Effector memory CD8-positive, alpha-beta T cell (primary cell): Measurements from ENCODE around the gene ADAMTSL3.

Experiments used
- ATAC-seq: fragments of 150-1000 bp; cut with Tn5 transposase; replicated peaks from 2 replicates; pipeline ENCODE4 v1.10.0; 2021; ENCODE audit warnings: mild to moderate bottlenecking, moderate library complexity
- DNase-seq, 3 experiments: peaks; one replicate each; pipeline ENCODE4 v3.0.0; 2021
- H3K27ac Mint-ChIP-seq, 2 donors: one replicate each; pipeline ENCODE4 v1.8.0; 2022; ENCODE audit warnings: mild to moderate bottlenecking in 2 of 2, mixed read lengths in 2 of 2, moderate library complexity in 2 of 2
- H3K27me3 Mint-ChIP-seq, 2 donors: one replicate each; pipeline ENCODE4 v1.8.0; 2022; ENCODE audit warnings: mixed read lengths in 2 of 2
- H3K36me3 Mint-ChIP-seq: one replicate; pipeline ENCODE4 v1.8.0; 2022; ENCODE audit warnings: mild to moderate bottlenecking, moderate library complexity, mixed read lengths; ENCODE audit not compliant: insufficient read depth
- H3K4me1 Mint-ChIP-seq, 2 donors: one replicate each; pipeline ENCODE4 v1.8.0; 2022; ENCODE audit warnings: low read depth in 2 of 2, mixed read lengths in 2 of 2
- H3K4me3 Mint-ChIP-seq, 2 donors: one replicate each; pipeline ENCODE4 v1.8.0; 2022; ENCODE audit warnings: mild to moderate bottlenecking in 2 of 2, mixed read lengths in 2 of 2, moderate library complexity in 2 of 2
- H3K9me3 Mint-ChIP-seq, 2 donors: one replicate each; pipeline ENCODE4 v1.8.0; 2022; ENCODE audit warnings: mixed read lengths in 2 of 2

ADAMTSL3 gene

GRCh38 chr15:83810110-83810509, 156.2 kb downstream of the ADAMTSL3 start:
- Mint-ChIP-seq H3K27ac (no peak overlapping the region), H3K4me1 (no peaks in the 10 kb centered on the region), H3K27me3 (no peaks in the 10 kb centered on the region), H3K4me3 (no peak overlapping the region), H3K36me3 (no peaks in the 10 kb centered on the region), H3K9me3 (no peaks in the 10 kb centered on the region)
- no peak for DNase-seq
- no peak for ATAC-seq

GRCh38 chr15:83813682-83814081, 159.8 kb downstream of the ADAMTSL3 start:
- no peak overlapping the region for H3K4me3 Mint-ChIP-seq
- H3K27me3 Mint-ChIP-seq = no peaks in the 10 kb centered on the region
- H3K4me1 Mint-ChIP-seq = no peaks in the 10 kb centered on the region
- no peak for ATAC-seq
- H3K27ac Mint-ChIP-seq = no peak overlapping the region
- no peak for DNase-seq
- no peaks in the 10 kb centered on the region for H3K36me3 Mint-ChIP-seq
- H3K9me3 Mint-ChIP-seq = no peaks in the 10 kb centered on the region

GRCh38 chr15:83815506-83815905, 161.6 kb downstream of the ADAMTSL3 start:
- no peak overlapping the region for H3K27ac Mint-ChIP-seq

GRCh38 chr15:83816124-83816883, 162.4 kb downstream of the ADAMTSL3 start:
- no peak overlapping the region for H3K27ac Mint-ChIP-seq

More at GRCh38 chr15:83815506-83815905, 161.6 kb downstream of the ADAMTSL3 start:
- ATAC-seq (no peak), DNase-seq (no peak)
- no peaks in the 10 kb centered on the region for H3K9me3 Mint-ChIP-seq
- H3K4me3 Mint-ChIP-seq = no peak overlapping the region
- H3K27me3 Mint-ChIP-seq = no peaks in the 10 kb centered on the region
- H3K36me3 Mint-ChIP-seq = no peaks in the 10 kb centered on the region
- H3K4me1 Mint-ChIP-seq = no peaks in the 10 kb centered on the region

GRCh38 chr15:83818591-83818990, 164.7 kb downstream of the ADAMTSL3 start:
- Mint-ChIP-seq H3K27ac (no peak overlapping the region), H3K9me3 (peaks cover 3 to 5% of the 10 kb centered on the region in 2 donors), H3K36me3 (no peaks in the 10 kb centered on the region), H3K27me3 (no peaks in the 10 kb centered on the region), H3K4me3 (no peak overlapping the region), H3K4me1 (no peaks in the 10 kb centered on the region)
- ATAC-seq (no peak), DNase-seq (no peak)

More at GRCh38 chr15:83816124-83816883, 162.4 kb downstream of the ADAMTSL3 start:
- Mint-ChIP-seq H3K4me3 (no peak overlapping the region), H3K9me3 (no peaks in the 10 kb centered on the region), H3K36me3 (no peaks in the 10 kb centered on the region), H3K4me1 (no peaks in the 10 kb centered on the region), H3K27me3 (no peaks in the 10 kb centered on the region)
- ATAC-seq (no peak), DNase-seq (no peak)

- peaks cover 0 to 2% of the 10 kb centered on the region in 2 donors for H3K9me3 Mint-ChIP-seq
Observed at GRCh38 chr15:83830381-83830780, 176.5 kb downstream of the ADAMTSL3 start.

GRCh38 chr15:83833569-83833968, 179.6 kb downstream of the ADAMTSL3 start:
- DNase-seq = no peak
- H3K36me3 Mint-ChIP-seq = no peaks in the 10 kb centered on the region
- no peak overlapping the region for H3K27ac Mint-ChIP-seq
- peaks cover 0 to 2% of the 10 kb centered on the region in 2 donors for H3K9me3 Mint-ChIP-seq
- no peak overlapping the region for H3K4me3 Mint-ChIP-seq
- no peaks in the 10 kb centered on the region for H3K4me1 Mint-ChIP-seq
- ATAC-seq = no peak
- peaks cover 9 to 22% of the 10 kb centered on the region in 2 donors for H3K27me3 Mint-ChIP-seq

More at GRCh38 chr15:83830381-83830780, 176.5 kb downstream of the ADAMTSL3 start:
- Mint-ChIP-seq H3K27me3 (peaks cover 9 to 22% of the 10 kb centered on the region in 2 donors), H3K4me1 (no peaks in the 10 kb centered on the region), H3K4me3 (no peak overlapping the region), H3K27ac (no peak overlapping the region), H3K36me3 (no peaks in the 10 kb centered on the region)
- no peak for DNase-seq
- ATAC-seq = no peak

- no peak for DNase-seq
Observed at GRCh38 chr15:83835479-83835878, 181.6 kb downstream of the ADAMTSL3 start.

GRCh38 chr15:83837945-83838571, 184.1 kb downstream of the ADAMTSL3 start:
- Mint-ChIP-seq H3K36me3 (no peaks in the 10 kb centered on the region), H3K9me3 (no peaks in the 10 kb centered on the region), H3K4me1 (no peaks in the 10 kb centered on the region), H3K27me3 (no peaks in the 10 kb centered on the region), H3K27ac (no peak overlapping the region), H3K4me3 (no peak overlapping the region)
- DNase-seq (no peak), ATAC-seq (no peak)

More at GRCh38 chr15:83835479-83835878, 181.6 kb downstream of the ADAMTSL3 start:
- Mint-ChIP-seq H3K27ac (no peak overlapping the region), H3K36me3 (no peaks in the 10 kb centered on the region), H3K9me3 (no peaks in the 10 kb centered on the region), H3K27me3 (peaks cover 0 to 12% of the 10 kb centered on the region in 2 donors), H3K4me3 (no peak overlapping the region), H3K4me1 (no peaks in the 10 kb centered on the region)
- no peak for ATAC-seq

GRCh38 chr15:83838763-83839162, 184.8 kb downstream of the ADAMTSL3 start:
- DNase-seq (no peak), ATAC-seq (no peak)
- no peak overlapping the region for H3K27ac Mint-ChIP-seq
- H3K36me3 Mint-ChIP-seq = no peaks in the 10 kb centered on the region
- no peak overlapping the region for H3K4me3 Mint-ChIP-seq
- H3K27me3 Mint-ChIP-seq = no peaks in the 10 kb centered on the region
- no peaks in the 10 kb centered on the region for H3K4me1 Mint-ChIP-seq
- H3K9me3 Mint-ChIP-seq = no peaks in the 10 kb centered on the region

- H3K9me3 Mint-ChIP-seq = peaks cover 0 to 6% of the 10 kb centered on the region in 2 donors
- H3K36me3 Mint-ChIP-seq = peaks cover 3% of the 10 kb centered on the region
- no peaks in the 10 kb centered on the region for H3K27me3 Mint-ChIP-seq
- no peak for ATAC-seq
- no peaks in the 10 kb centered on the region for H3K4me1 Mint-ChIP-seq
- DNase-seq = no peak
- H3K27ac Mint-ChIP-seq = no peak overlapping the region
- H3K4me3 Mint-ChIP-seq = no peak overlapping the region
Observed at GRCh38 chr15:83842281-83842680, 188.4 kb downstream of the ADAMTSL3 start.

GRCh38 chr15:83843471-83843871, 189.5 kb downstream of the ADAMTSL3 start:
- Mint-ChIP-seq H3K27ac (no peak overlapping the region), H3K9me3 (peaks cover 0 to 6% of the 10 kb centered on the region in 2 donors)
- no peak for ATAC-seq

GRCh38 chr15:83844742-83845141, 190.8 kb downstream of the ADAMTSL3 start:
- Mint-ChIP-seq H3K4me1 (no peaks in the 10 kb centered on the region), H3K36me3 (peaks cover 3% of the 10 kb centered on the region), H3K27ac (no peak overlapping the region), H3K4me3 (no peak overlapping the region), H3K27me3 (no peaks in the 10 kb centered on the region), H3K9me3 (peaks cover 0 to 6% of the 10 kb centered on the region in 2 donors)
- no peak for DNase-seq
- ATAC-seq = no peak

More at GRCh38 chr15:83843471-83843871, 189.5 kb downstream of the ADAMTSL3 start:
- DNase-seq = no peak
- Mint-ChIP-seq H3K27me3 (no peaks in the 10 kb centered on the region), H3K4me1 (no peaks in the 10 kb centered on the region), H3K36me3 (peaks cover 3% of the 10 kb centered on the region), H3K4me3 (no peak overlapping the region)

GRCh38 chr15:83845230-83845629, 191.3 kb downstream of the ADAMTSL3 start:
- H3K4me3 Mint-ChIP-seq = no peak overlapping the region
- no peaks in the 10 kb centered on the region for H3K27me3 Mint-ChIP-seq
- H3K36me3 Mint-ChIP-seq = peaks cover 3% of the 10 kb centered on the region
- no peaks in the 10 kb centered on the region for H3K4me1 Mint-ChIP-seq
- no peak for DNase-seq
- no peak overlapping the region for H3K27ac Mint-ChIP-seq
- peaks cover 0 to 6% of the 10 kb centered on the region in 2 donors for H3K9me3 Mint-ChIP-seq
- ATAC-seq = no peak
